SU-DHL-6 (cell line): ENCODE results near the gene GPR150.

Experiments used
- H2AFZ ChIP-seq: fragments of 200-600 bp; sonication (generic); 2 replicates; pipeline ENCODE4 v1.6.1; 2014; ENCODE audit warnings: low read depth, mild to moderate bottlenecking, moderate library complexity, mixed read lengths, antibody characterized with exemption, low read length; ENCODE audit not compliant: severe bottlenecking
- H3F3A ChIP-seq: fragments of 200-600 bp; shearing (Covaris generic); 2 replicates; pipeline ENCODE4 v1.6.0; 2016; ENCODE audit warnings: antibody characterized with exemption, mild to moderate bottlenecking; ENCODE audit not compliant: insufficient read depth
- H3K27ac ChIP-seq: fragments of 200-600 bp; sonication (generic); 2 replicates; pipeline ENCODE4 v1.5.1; 2016; ENCODE audit warnings: low read depth, mild to moderate bottlenecking, low read length, moderate library complexity, mixed read lengths
- H3K27me3 ChIP-seq: fragments of 200-600 bp; sonication (generic), shearing (Covaris generic); 2 replicates; pipeline ENCODE4 v1.6.0; 2014; ENCODE audit warnings: mild to moderate bottlenecking, low read length
- H3K36me3 ChIP-seq: fragments of 200-600 bp; sonication (generic); 2 replicates; pipeline ENCODE4 v1.6.1; 2014; ENCODE audit warnings: mild to moderate bottlenecking, low read length, mixed read lengths
- H3K4me2 ChIP-seq: fragments of 300-600, 200-600 bp; shearing (Covaris generic), sonication (generic); 2 replicates; pipeline ENCODE4 v1.6.0; 2014; ENCODE audit warnings: low read length, low read depth, mild to moderate bottlenecking; ENCODE audit not compliant: poor library complexity, severe bottlenecking
- H3K4me3 ChIP-seq: fragments of 200-600 bp; sonication (generic); 2 replicates; pipeline ENCODE4 v1.5.1; 2014; ENCODE audit warnings: antibody characterized with exemption, low read length, mild to moderate bottlenecking, mixed read lengths; ENCODE audit not compliant: insufficient read depth, poor library complexity, severe bottlenecking
- H3K79me2 ChIP-seq: fragments of 200-600 bp; sonication (generic); 2 replicates; pipeline ENCODE4 v1.6.1; 2014; ENCODE audit warnings: mild to moderate bottlenecking, low read length, moderate library complexity; ENCODE audit not compliant: insufficient read depth
- H3K9ac ChIP-seq: fragments of 200-600 bp; sonication (generic); 2 replicates; pipeline ENCODE4 v1.7.0; 2014; ENCODE audit warnings: mild to moderate bottlenecking, low read length
- H3K9me2 ChIP-seq: fragments of 200-600 bp; sonication (generic); replicated peaks from 2 replicates; pipeline ENCODE4 v1.6.1; 2014; ENCODE audit warnings: low read length; ENCODE audit not compliant: insufficient read depth
- H3K9me3 ChIP-seq: fragments of 200-600 bp; sonication (generic); 2 replicates; pipeline ENCODE4 v1.6.1; 2014; ENCODE audit warnings: low read length, mixed read lengths; ENCODE audit not compliant: insufficient read depth
- H4K20me1 ChIP-seq: fragments of 200-600 bp; sonication (generic); 2 replicates; pipeline ENCODE4 v1.6.1; 2014; ENCODE audit warnings: low read depth, mild to moderate bottlenecking, antibody characterized with exemption, low read length, moderate library complexity, mixed read lengths
- EZH2phosphoT487 ChIP-seq: fragments of 200-600 bp; sonication (generic), shearing (Covaris generic); conservative IDR thresholded peaks from 2 replicates; pipeline ENCODE4 v1.6.1; 2018; ENCODE audit warnings: mild to moderate bottlenecking, antibody characterized with exemption, low read length, moderate library complexity, mixed read lengths
- TF ChIP-seq, protein P1 (sequence below): fragments of 200-600 bp; sonication (generic); IDR thresholded peaks from one replicate; pipeline ENCODE4 v1.5.1; 2017; ENCODE audit warnings: antibody characterized with exemption, mild to moderate bottlenecking, low read length, moderate library complexity; ENCODE audit not compliant: insufficient read depth, poor library complexity, severe bottlenecking

GPR150 gene

DNA sequence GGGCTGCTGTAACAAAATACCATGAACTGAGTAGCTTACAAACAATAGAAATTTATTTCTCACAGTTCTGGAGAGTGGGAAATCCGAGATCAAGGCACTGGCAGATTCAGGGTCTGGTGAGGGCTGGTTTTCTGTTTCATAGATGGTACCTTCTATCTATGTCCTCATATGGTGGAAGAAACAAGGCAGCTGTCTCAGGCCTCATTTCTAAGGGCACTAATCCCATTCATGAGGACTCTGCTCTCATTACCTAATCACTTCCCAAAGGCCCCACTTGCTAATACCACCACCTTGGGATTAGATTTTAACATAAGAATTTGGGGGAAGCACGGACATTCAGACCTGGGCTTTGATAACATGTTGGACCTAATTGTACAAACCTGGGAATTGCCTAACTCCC is 40.2 kb downstream of the GPR150 start:
- no peak overlapping the region for H3K4me2 ChIP-seq
- no peaks in the 10 kb centered on the region for H3K27me3 ChIP-seq
- H3K4me3 ChIP-seq = no peak overlapping the region
- no peak overlapping the region for H3K9ac ChIP-seq
- H3K27ac ChIP-seq = no peak overlapping the region
- no peaks in the 10 kb centered on the region for H3K79me2 ChIP-seq
- TF ChIP-seq EZH2phosphoT487 = no peak
- TF ChIP-seq, protein P1, sequence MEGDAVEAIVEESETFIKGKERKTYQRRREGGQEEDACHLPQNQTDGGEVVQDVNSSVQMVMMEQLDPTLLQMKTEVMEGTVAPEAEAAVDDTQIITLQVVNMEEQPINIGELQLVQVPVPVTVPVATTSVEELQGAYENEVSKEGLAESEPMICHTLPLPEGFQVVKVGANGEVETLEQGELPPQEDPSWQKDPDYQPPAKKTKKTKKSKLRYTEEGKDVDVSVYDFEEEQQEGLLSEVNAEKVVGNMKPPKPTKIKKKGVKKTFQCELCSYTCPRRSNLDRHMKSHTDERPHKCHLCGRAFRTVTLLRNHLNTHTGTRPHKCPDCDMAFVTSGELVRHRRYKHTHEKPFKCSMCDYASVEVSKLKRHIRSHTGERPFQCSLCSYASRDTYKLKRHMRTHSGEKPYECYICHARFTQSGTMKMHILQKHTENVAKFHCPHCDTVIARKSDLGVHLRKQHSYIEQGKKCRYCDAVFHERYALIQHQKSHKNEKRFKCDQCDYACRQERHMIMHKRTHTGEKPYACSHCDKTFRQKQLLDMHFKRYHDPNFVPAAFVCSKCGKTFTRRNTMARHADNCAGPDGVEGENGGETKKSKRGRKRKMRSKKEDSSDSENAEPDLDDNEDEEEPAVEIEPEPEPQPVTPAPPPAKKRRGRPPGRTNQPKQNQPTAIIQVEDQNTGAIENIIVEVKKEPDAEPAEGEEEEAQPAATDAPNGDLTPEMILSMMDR = no peak
- H2AFZ ChIP-seq = no peak overlapping the region
- H3K36me3 ChIP-seq = no peaks in the 10 kb centered on the region
- H4K20me1 ChIP-seq = no peaks in the 10 kb centered on the region
- no peaks in the 10 kb centered on the region for H3K9me2 ChIP-seq
- no peaks in the 10 kb centered on the region for H3F3A ChIP-seq
- no peaks in the 10 kb centered on the region for H3K9me3 ChIP-seq

DNA sequence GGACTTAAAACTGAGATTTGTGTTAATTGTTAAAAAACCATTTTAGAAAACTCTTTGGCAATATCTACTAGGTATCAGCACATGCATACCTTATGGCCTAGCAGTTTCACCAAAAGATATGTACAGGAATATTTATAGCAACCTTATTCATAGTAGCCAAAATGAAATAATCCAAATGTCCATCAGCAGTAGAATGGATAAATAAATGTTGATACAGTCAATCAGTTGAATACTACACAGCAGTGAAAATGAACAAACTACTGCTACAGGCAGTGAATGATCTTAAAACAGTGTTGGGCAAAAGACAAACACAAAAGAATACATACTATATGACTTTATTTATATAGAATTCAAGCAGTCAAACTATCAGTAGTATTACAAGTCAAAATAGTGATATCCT is 43.1 kb downstream of the GPR150 start:
- Histone ChIP-seq H3K27ac (no peak overlapping the region), H3K4me3 (no peak overlapping the region), H2AFZ (no peak overlapping the region), H3K9me3 (no peaks in the 10 kb centered on the region), H4K20me1 (no peaks in the 10 kb centered on the region), H3K79me2 (no peaks in the 10 kb centered on the region), H3K27me3 (no peaks in the 10 kb centered on the region), H3K9me2 (no peaks in the 10 kb centered on the region), H3F3A (no peaks in the 10 kb centered on the region), H3K9ac (no peak overlapping the region), H3K36me3 (no peaks in the 10 kb centered on the region), H3K4me2 (no peak overlapping the region)
- TF ChIP-seq, protein P1 = no peak
- TF ChIP-seq EZH2phosphoT487 = no peak

DNA sequence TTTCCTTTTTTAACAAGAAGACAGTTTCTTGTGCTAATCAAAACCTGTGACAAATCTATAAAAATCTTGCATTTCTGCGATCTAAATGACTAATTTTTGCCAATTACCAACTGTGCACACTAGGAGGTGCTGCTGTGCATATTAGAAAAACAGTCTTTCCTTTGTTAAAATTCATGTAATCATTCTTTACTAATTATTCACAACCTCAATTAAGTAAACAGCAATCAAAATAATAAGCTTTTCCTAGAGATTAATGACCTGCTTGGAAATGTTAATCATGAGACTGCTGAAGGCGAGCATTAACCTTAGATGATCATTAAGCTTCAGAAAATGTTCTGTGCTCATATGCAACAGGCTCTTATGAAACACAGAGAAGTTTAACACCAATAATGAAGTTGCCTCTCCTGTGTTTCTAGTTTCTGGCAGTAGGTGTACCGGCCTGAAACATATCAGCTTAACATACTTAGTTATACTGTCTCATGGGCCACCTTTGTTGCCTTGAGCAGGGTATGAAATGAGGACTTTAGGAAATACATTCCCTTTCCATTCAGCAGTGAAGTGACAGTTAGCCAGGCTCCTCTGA is 44.4 kb downstream of the GPR150 start:
- Histone ChIP-seq H3K79me2 (no peaks in the 10 kb centered on the region), H3K9ac (no peak overlapping the region), H3K9me3 (no peaks in the 10 kb centered on the region), H3K4me2 (no peak overlapping the region), H2AFZ (no peak overlapping the region), H3K4me3 (no peak overlapping the region), H3K27ac (no peak overlapping the region), H4K20me1 (no peaks in the 10 kb centered on the region), H3K9me2 (no peaks in the 10 kb centered on the region), H3K36me3 (no peaks in the 10 kb centered on the region), H3K27me3 (no peaks in the 10 kb centered on the region), H3F3A (no peaks in the 10 kb centered on the region)
- TF ChIP-seq, protein P1 = peak; percentile 76
- TF ChIP-seq EZH2phosphoT487 = no peak
